Neural progenitor cell (in vitro differentiated cells): ENCODE results near the gene SARM1.

Experiments
- EZH2 ChIP-seq: fragments of 200-600 bp; sonication (generic); IDR thresholded peaks from 2 replicates; pipeline ENCODE4 v1.6.1; 2017; ENCODE audit warnings: antibody characterized with exemption, mild to moderate bottlenecking, moderate library complexity
- EZH2phosphoT487 ChIP-seq: fragments of 200-600 bp; sonication (generic); IDR thresholded peaks from 2 replicates; pipeline ENCODE4 v1.6.1; 2017; ENCODE audit warnings: antibody characterized with exemption
- TF ChIP-seq, protein P1 (sequence below): fragments of 200-600 bp; sonication (generic); IDR thresholded peaks from 2 replicates; pipeline ENCODE4 v1.5.1; 2017; ENCODE audit warnings: antibody characterized with exemption, mild to moderate bottlenecking

DNA sequence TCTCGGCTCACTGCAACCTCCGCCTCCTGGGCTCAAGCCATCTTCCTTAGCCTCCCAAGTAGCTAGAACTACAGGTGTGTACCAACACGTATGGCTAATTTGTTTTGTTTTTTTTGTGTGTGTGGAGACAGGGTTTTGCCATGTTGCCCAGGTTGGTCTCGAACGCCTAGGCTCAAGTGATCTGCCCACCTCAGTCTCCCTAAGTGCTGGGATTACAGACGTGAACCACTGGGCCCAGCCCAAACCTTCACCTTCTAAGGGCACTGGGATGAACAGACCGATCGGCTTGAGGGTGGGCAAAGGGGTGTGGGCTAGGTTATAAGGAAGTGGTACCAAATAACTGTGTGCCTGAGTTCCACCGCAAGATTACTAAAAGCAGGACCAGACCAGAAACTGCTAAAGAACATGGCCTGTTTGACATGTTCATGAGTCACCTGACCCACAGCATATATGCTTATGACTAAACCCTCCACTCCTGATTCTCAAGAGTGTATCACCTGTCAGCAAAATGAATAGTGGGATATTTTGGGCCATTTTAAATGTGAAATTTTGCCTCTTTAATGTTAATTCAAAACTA, 44.4 kb upstream of the SARM1 start:
- TF ChIP-seq, protein P1, sequence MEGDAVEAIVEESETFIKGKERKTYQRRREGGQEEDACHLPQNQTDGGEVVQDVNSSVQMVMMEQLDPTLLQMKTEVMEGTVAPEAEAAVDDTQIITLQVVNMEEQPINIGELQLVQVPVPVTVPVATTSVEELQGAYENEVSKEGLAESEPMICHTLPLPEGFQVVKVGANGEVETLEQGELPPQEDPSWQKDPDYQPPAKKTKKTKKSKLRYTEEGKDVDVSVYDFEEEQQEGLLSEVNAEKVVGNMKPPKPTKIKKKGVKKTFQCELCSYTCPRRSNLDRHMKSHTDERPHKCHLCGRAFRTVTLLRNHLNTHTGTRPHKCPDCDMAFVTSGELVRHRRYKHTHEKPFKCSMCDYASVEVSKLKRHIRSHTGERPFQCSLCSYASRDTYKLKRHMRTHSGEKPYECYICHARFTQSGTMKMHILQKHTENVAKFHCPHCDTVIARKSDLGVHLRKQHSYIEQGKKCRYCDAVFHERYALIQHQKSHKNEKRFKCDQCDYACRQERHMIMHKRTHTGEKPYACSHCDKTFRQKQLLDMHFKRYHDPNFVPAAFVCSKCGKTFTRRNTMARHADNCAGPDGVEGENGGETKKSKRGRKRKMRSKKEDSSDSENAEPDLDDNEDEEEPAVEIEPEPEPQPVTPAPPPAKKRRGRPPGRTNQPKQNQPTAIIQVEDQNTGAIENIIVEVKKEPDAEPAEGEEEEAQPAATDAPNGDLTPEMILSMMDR, result no peak
- no peak for TF ChIP-seq EZH2phosphoT487
- no peak for TF ChIP-seq EZH2
